ENCODE measurements around the gene SPOCK1.

DNA sequence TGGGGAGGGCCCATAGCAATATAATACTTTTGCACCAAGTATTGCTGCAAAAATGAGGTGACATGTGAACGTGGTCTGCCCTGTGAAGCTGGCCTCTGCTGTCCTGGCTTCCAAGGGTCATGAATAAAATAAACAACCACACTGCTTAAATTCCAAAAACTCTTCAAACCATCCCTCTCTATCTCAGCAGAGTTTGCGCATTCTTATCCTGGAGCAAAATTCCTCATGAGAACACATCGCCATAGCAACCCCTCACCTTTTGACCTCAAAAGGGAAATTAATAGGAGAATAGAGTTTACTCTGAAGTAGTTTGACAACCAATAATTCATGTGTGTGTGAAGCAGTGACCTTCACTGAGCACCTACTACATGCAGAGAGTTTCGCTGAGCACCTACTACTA, 342.9 kb downstream of the SPOCK1 start:
- TF ChIP-seq JUND (IDR thresholded peaks at IDR 0.05) = no peak
- TF ChIP-seq, protein P1, sequence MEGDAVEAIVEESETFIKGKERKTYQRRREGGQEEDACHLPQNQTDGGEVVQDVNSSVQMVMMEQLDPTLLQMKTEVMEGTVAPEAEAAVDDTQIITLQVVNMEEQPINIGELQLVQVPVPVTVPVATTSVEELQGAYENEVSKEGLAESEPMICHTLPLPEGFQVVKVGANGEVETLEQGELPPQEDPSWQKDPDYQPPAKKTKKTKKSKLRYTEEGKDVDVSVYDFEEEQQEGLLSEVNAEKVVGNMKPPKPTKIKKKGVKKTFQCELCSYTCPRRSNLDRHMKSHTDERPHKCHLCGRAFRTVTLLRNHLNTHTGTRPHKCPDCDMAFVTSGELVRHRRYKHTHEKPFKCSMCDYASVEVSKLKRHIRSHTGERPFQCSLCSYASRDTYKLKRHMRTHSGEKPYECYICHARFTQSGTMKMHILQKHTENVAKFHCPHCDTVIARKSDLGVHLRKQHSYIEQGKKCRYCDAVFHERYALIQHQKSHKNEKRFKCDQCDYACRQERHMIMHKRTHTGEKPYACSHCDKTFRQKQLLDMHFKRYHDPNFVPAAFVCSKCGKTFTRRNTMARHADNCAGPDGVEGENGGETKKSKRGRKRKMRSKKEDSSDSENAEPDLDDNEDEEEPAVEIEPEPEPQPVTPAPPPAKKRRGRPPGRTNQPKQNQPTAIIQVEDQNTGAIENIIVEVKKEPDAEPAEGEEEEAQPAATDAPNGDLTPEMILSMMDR (IDR thresholded peaks at IDR 0.05; ENCODE audit: low read depth, low read length, missing input control) = no peak
- TF ChIP-seq RXRA (IDR thresholded peaks at IDR 0.05) = peak in 1 of 2 donors; percentile 15
